Mesothelial cell of epicardium (in vitro differentiated cells): ENCODE measurements around the gene ATF7. TPM values are rescaled to one million over a fixed set of nuclear protein-coding genes. Genes with fewer than 3 reads are reported as not detected.

Experiments used
- DNase-seq, 2 experiments: peaks; one replicate each; pipeline ENCODE4 v3.0.0; 2021; ENCODE audit warnings: low spot score in 2 of 2; ENCODE audit not compliant: unreplicated experiment in 2 of 2
- H3K27ac Mint-ChIP-seq: 2 replicates; pipeline ENCODE4 v1.8.0; 2021; ENCODE audit warnings: mixed read lengths
- H3K27me3 Mint-ChIP-seq: 2 replicates; pipeline ENCODE4 v1.8.0; 2021; ENCODE audit warnings: low read depth, mixed read lengths
- H3K36me3 Mint-ChIP-seq: 2 replicates; pipeline ENCODE4 v1.8.0; 2021; ENCODE audit warnings: mixed read lengths
- H3K4me1 Mint-ChIP-seq: 2 replicates; pipeline ENCODE4 v1.8.0; 2021; ENCODE audit warnings: mixed read lengths
- H3K4me3 Mint-ChIP-seq: 2 replicates; pipeline ENCODE4 v1.8.0; 2021; ENCODE audit warnings: mild to moderate bottlenecking, moderate library complexity, mixed read lengths
- H3K9me3 Mint-ChIP-seq: 2 replicates; pipeline ENCODE4 v1.8.0; 2021; ENCODE audit warnings: mixed read lengths
- CTCF ChIP-seq: fragments of 200-600 bp; sonication (generic); IDR thresholded peaks from one replicate; pipeline ENCODE4 v1.5.0; 2021; ENCODE audit warnings: antibody characterized with exemption; ENCODE audit not compliant: unreplicated experiment
- total RNA-seq: library from RNA; stranded (reverse); gene quantifications from 3 replicates; pipeline ENCODE4 v1.2.1, GENCODE V29; 2021

The ATF7 gene
- total RNA-seq, 1 donor from 2014 or later: 36.3 TPM

GRCh38 chr12:53626702-53627169 is 554 bp upstream of the ATF7 start:
- peak overlapping the region; percentile 96 for H3K27ac Mint-ChIP-seq
- no peak for DNase-seq
- TF ChIP-seq CTCF: no peak
- peaks cover 41% of the 10 kb centered on the region for H3K4me1 Mint-ChIP-seq
- H3K4me3 Mint-ChIP-seq: peak overlapping the region; percentile 95
- no peaks in the 10 kb centered on the region for H3K36me3 Mint-ChIP-seq
- H3K9me3 Mint-ChIP-seq: no peaks in the 10 kb centered on the region
- peaks cover 3% of the 10 kb centered on the region for H3K27me3 Mint-ChIP-seq

GRCh38 chr12:53625373-53625945 is 723 bp downstream of the ATF7 start:
- H3K4me3 Mint-ChIP-seq: peak overlapping the region; percentile 95
- no peaks in the 10 kb centered on the region for H3K9me3 Mint-ChIP-seq
- DNase-seq: no peak
- H3K27ac Mint-ChIP-seq: peak overlapping the region; percentile 96
- no peaks in the 10 kb centered on the region for H3K36me3 Mint-ChIP-seq
- H3K4me1 Mint-ChIP-seq: peaks cover 42% of the 10 kb centered on the region
- TF ChIP-seq CTCF: no peak
- no peaks in the 10 kb centered on the region for H3K27me3 Mint-ChIP-seq

GRCh38 chr12:53624956-53625355 is 1.2 kb downstream of the ATF7 start:
- no peak for DNase-seq
- peak overlapping the region; percentile 91 for H3K27ac Mint-ChIP-seq
- no peak for TF ChIP-seq CTCF
- peak overlapping the region; percentile 95 for H3K4me3 Mint-ChIP-seq
- H3K27me3 Mint-ChIP-seq: no peaks in the 10 kb centered on the region
- H3K4me1 Mint-ChIP-seq: peaks cover 42% of the 10 kb centered on the region
- H3K9me3 Mint-ChIP-seq: no peaks in the 10 kb centered on the region
- no peaks in the 10 kb centered on the region for H3K36me3 Mint-ChIP-seq

GRCh38 chr12:53624458-53624857 is 1.7 kb downstream of the ATF7 start:
- no peak for TF ChIP-seq CTCF
- H3K9me3 Mint-ChIP-seq: no peaks in the 10 kb centered on the region
- peak overlapping the region; percentile 95 for H3K4me3 Mint-ChIP-seq
- H3K4me1 Mint-ChIP-seq: peaks cover 42% of the 10 kb centered on the region
- no peak for DNase-seq
- peak overlapping the region; percentile 91 for H3K27ac Mint-ChIP-seq
- H3K36me3 Mint-ChIP-seq: no peaks in the 10 kb centered on the region
- no peaks in the 10 kb centered on the region for H3K27me3 Mint-ChIP-seq

GRCh38 chr12:53623548-53624385 is 2.4 kb downstream of the ATF7 start:
- Mint-ChIP-seq H3K27me3 (no peaks in the 10 kb centered on the region), H3K9me3 (no peaks in the 10 kb centered on the region), H3K36me3 (no peaks in the 10 kb centered on the region), H3K4me1 (peaks cover 44% of the 10 kb centered on the region), H3K4me3 (peak overlapping the region; percentile 95), H3K27ac (peak overlapping the region; percentile 91)
- DNase-seq: no peak
- no peak for TF ChIP-seq CTCF
